MCF 10A (cell line): Measurements from ENCODE around the gene CNKSR2. TPM values are rescaled to one million over a fixed set of nuclear protein-coding genes. Genes with fewer than 3 reads are reported as not detected.

Experiments used
- BruUV-seq: library from RNA; stranded (reverse); fragments of 400-500 nt; replicated peaks from 2 replicates; lab custom pipeline; 2021; lab: Mats Ljungman, UMichigan
- CTCF ChIA-PET: fragments of 300-600 bp; sonication (Branson Sonifier 250); formaldehyde crosslinking; extraction: SDS; loops from one replicate; lab custom pipeline; 2021; ENCODE audit warnings: antibody characterized with exemption, inconsistent platforms; lab: Yijun Ruan, JAX
- POLR2A ChIA-PET: fragments of 300-600, 350-650 bp; sonication (Branson Sonifier 250); formaldehyde crosslinking; extraction: SDS; loops from one replicate; lab custom pipeline; 2020; ENCODE audit warnings: antibody characterized with exemption, inconsistent platforms; lab: Yijun Ruan, JAX
- DNase-seq: peaks from one replicate; pipeline ENCODE4 v3.0.0-alpha.2; 2018; ENCODE audit not compliant: unreplicated experiment
- H3K27ac Mint-ChIP-seq: one replicate; pipeline ENCODE4 v1.8.0; 2022; ENCODE audit warnings: mild to moderate bottlenecking, low read depth, mixed read lengths; ENCODE audit not compliant: unreplicated experiment
- H3K27me3 Mint-ChIP-seq: one replicate; pipeline ENCODE4 v1.8.0; 2022; ENCODE audit warnings: mixed read lengths; ENCODE audit not compliant: insufficient read depth, unreplicated experiment
- H3K36me3 Mint-ChIP-seq: one replicate; pipeline ENCODE4 v1.8.0; 2022; ENCODE audit warnings: mild to moderate bottlenecking, moderate library complexity, mixed read lengths; ENCODE audit not compliant: insufficient read depth, unreplicated experiment
- H3K4me1 Mint-ChIP-seq: one replicate; pipeline ENCODE4 v1.8.0; 2022; ENCODE audit warnings: mixed read lengths; ENCODE audit not compliant: insufficient read depth, unreplicated experiment
- H3K4me3 Mint-ChIP-seq: one replicate; pipeline ENCODE4 v1.8.0; 2022; ENCODE audit warnings: mild to moderate bottlenecking, moderate library complexity, mixed read lengths; ENCODE audit not compliant: unreplicated experiment
- H3K9me3 Mint-ChIP-seq: one replicate; pipeline ENCODE4 v1.8.0; 2022; ENCODE audit warnings: mixed read lengths; ENCODE audit not compliant: unreplicated experiment
- CTCF ChIP-seq: fragments of 200-600 bp; IDR thresholded peaks from one replicate; pipeline ENCODE4 v1.8.0; 2022; ENCODE audit warnings: antibody characterized with exemption, mild to moderate bottlenecking; ENCODE audit not compliant: unreplicated experiment
- intact Hi-C: fragments of 100-400 bp; cut with micrococcal nuclease; formaldehyde crosslinking; loops from 2 replicates; pipeline ENCODE4 v1.14.1; 2022
- total RNA-seq: library from RNA; stranded (reverse); gene quantifications from 2 replicates; pipeline ENCODE4 v1.2.3, GENCODE V29; 2022

Gene CNKSR2
- total RNA-seq, 1 experiment from 2014 or later, result not detected

GRCh38 chrX:21373001-21373400, 1.2 kb upstream of the CNKSR2 start:
- no peak for TF ChIP-seq CTCF

GRCh38 chrX:21373637-21374162, 518 bp upstream of the CNKSR2 start:
- BruUV-seq, result no TSS peak
- POLR2A ChIA-PET, result no interaction called here
- CTCF ChIA-PET, result no interaction called here
- intact Hi-C loops, result no loop called here
- TF ChIP-seq CTCF, result no peak
- H3K27me3 Mint-ChIP-seq, result peaks cover 49% of the 10 kb centered on the region
- H3K9me3 Mint-ChIP-seq, result no peaks in the 10 kb centered on the region
- H3K27ac Mint-ChIP-seq, result no peak overlapping the region
- no peaks in the 10 kb centered on the region for H3K36me3 Mint-ChIP-seq
- no peak overlapping the region for H3K4me3 Mint-ChIP-seq
- DNase-seq, result no peak
- H3K4me1 Mint-ChIP-seq, result no peaks in the 10 kb centered on the region

More at GRCh38 chrX:21373001-21373400, 1.2 kb upstream of the CNKSR2 start:
- H3K27ac Mint-ChIP-seq, result no peak overlapping the region
- ChIA-PET POLR2A (no interaction called here), CTCF (no interaction called here)
- H3K9me3 Mint-ChIP-seq, result no peaks in the 10 kb centered on the region
- DNase-seq, result no peak
- no peaks in the 10 kb centered on the region for H3K4me1 Mint-ChIP-seq
- intact Hi-C loops, result no loop called here
- no peaks in the 10 kb centered on the region for H3K36me3 Mint-ChIP-seq
- BruUV-seq, result no TSS peak
- no peak overlapping the region for H3K4me3 Mint-ChIP-seq
- peaks cover 42% of the 10 kb centered on the region for H3K27me3 Mint-ChIP-seq

- H3K27ac Mint-ChIP-seq, result no peak overlapping the region
- no peak for TF ChIP-seq CTCF
- no peak for DNase-seq
- no TSS peak for BruUV-seq
- H3K4me1 Mint-ChIP-seq, result no peaks in the 10 kb centered on the region
- H3K4me3 Mint-ChIP-seq, result no peak overlapping the region
- no peaks in the 10 kb centered on the region for H3K36me3 Mint-ChIP-seq
- CTCF ChIA-PET, result no interaction called here
- H3K27me3 Mint-ChIP-seq, result peaks cover 64% of the 10 kb centered on the region
- no peaks in the 10 kb centered on the region for H3K9me3 Mint-ChIP-seq
- intact Hi-C loops, result no loop called here
- POLR2A ChIA-PET, result no interaction called here
Measured at GRCh38 chrX:21374994-21375707, 933 bp downstream of the CNKSR2 start.

GRCh38 chrX:21375708-21376009, 1.4 kb downstream of the CNKSR2 start:
- no peak overlapping the region for H3K4me3 Mint-ChIP-seq
- CTCF ChIA-PET, result no interaction called here
- no TSS peak for BruUV-seq

More at GRCh38 chrX:21375708-21376009, 1.4 kb downstream of the CNKSR2 start:
- no peaks in the 10 kb centered on the region for H3K36me3 Mint-ChIP-seq
- intact Hi-C loops, result no loop called here
- H3K9me3 Mint-ChIP-seq, result no peaks in the 10 kb centered on the region
- no peak overlapping the region for H3K27ac Mint-ChIP-seq
- DNase-seq, result no peak
- H3K4me1 Mint-ChIP-seq, result no peaks in the 10 kb centered on the region
- TF ChIP-seq CTCF, result no peak
- POLR2A ChIA-PET, result no interaction called here
- peaks cover 65% of the 10 kb centered on the region for H3K27me3 Mint-ChIP-seq
